Thoracic aorta (tissue), 2 donors: ENCODE measurements around the gene CDCA7. TPM values are rescaled to one million over a fixed set of nuclear protein-coding genes. Genes with fewer than 3 reads are reported as not detected.

Experiments used
- ATAC-seq: fragments of 150-250 bp; one replicate; pipeline ENCODE4 v1.8.0; 2017; ENCODE audit warnings: low read depth; ENCODE audit not compliant: insufficient number of reproducible peaks, low FRiP score
- DNase-seq: peaks from one replicate; pipeline ENCODE4 v3.0.0-alpha.2; 2020; ENCODE audit warnings: low spot score
- H3K27ac ChIP-seq, 2 donors: fragments of 200-600 bp; sonication (generic); 1 replicate in 1 of 2; 2 replicates in 1 of 2; pipeline ENCODE4 v1.5.1; 2016; ENCODE audit warnings: mild to moderate bottlenecking in 2 of 2, moderate library complexity in 2 of 2
- H3K27me3 ChIP-seq: fragments of 200-600 bp; sonication (generic); replicated peaks from 2 replicates; pipeline ENCODE4 v1.6.0; 2016; ENCODE audit warnings: mild to moderate bottlenecking; ENCODE audit not compliant: insufficient read depth
- H3K36me3 ChIP-seq: fragments of 200-600 bp; sonication (generic); one replicate; pipeline ENCODE4 v1.5.1; 2016
- H3K4me1 ChIP-seq, 2 donors: fragments of 200-600 bp; sonication (generic); 1 replicate in 1 of 2; 2 replicates in 1 of 2; pipeline versions ENCODE4 v1.5.1 to v1.6.0; 2016; ENCODE audit warnings: low read depth in 2 of 2, mild to moderate bottlenecking in 1 of 2; ENCODE audit not compliant: control insufficient read depth in 1 of 2
- H3K4me3 ChIP-seq: fragments of 200-600 bp; sonication (generic); 2 replicates; pipeline ENCODE4 v1.5.1; 2016; ENCODE audit warnings: mild to moderate bottlenecking
- H3K9me3 ChIP-seq: fragments of 200-600 bp; sonication (generic); 2 replicates; pipeline ENCODE4 v1.5.1; 2016
- CTCF ChIP-seq: fragments of 200-600 bp; sonication (generic); IDR thresholded peaks from one replicate; pipeline ENCODE4 v1.5.1; 2019; ENCODE audit warnings: antibody characterized with exemption
- total RNA-seq, 2 donors: library from RNA; depleted of rRNA; stranded (reverse); fragments of >200 nt; gene quantifications; one replicate each; pipeline versions ENCODE4 v1.1.0 to v1.2.3, GENCODE V29; 2016

The CDCA7 gene
- total RNA-seq, 2 donors from 2014 or later = 4.9 TPM; not detected in 1

- Histone ChIP-seq H3K27me3 (no peaks in the 10 kb centered on the region), H3K4me1 (no peaks in the 10 kb centered on the region), H3K36me3 (no peaks in the 10 kb centered on the region), H3K27ac (no peak overlapping the region), H3K4me3 (no peak overlapping the region), H3K9me3 (peaks cover 12% of the 10 kb centered on the region)
- ATAC-seq (no peak), DNase-seq (no peak)
- no peak for TF ChIP-seq CTCF
These were observed 8.6 kb upstream of the CDCA7 start for GRCh38 chr2:173346035-173346434.

- no peak for DNase-seq
These were observed 7.1 kb upstream of the CDCA7 start for GRCh38 chr2:173347305-173348168.

GRCh38 chr2:173349287-173349686, 5.4 kb upstream of the CDCA7 start:
- H3K4me1 ChIP-seq = peaks cover 3 to 6% of the 10 kb centered on the region in 2 donors
- H3K27me3 ChIP-seq = no peaks in the 10 kb centered on the region
- H3K36me3 ChIP-seq = no peaks in the 10 kb centered on the region
- DNase-seq (no peak), ATAC-seq (no peak)
- peaks cover 12% of the 10 kb centered on the region for H3K9me3 ChIP-seq
- no peak for TF ChIP-seq CTCF
- H3K27ac ChIP-seq = no peak overlapping the region
- no peak overlapping the region for H3K4me3 ChIP-seq

More at GRCh38 chr2:173347305-173348168, 7.1 kb upstream of the CDCA7 start:
- ATAC-seq = no peak
- TF ChIP-seq CTCF = no peak
- Histone ChIP-seq H3K36me3 (no peaks in the 10 kb centered on the region), H3K4me3 (no peak overlapping the region), H3K9me3 (peaks cover 12% of the 10 kb centered on the region), H3K27ac (no peak overlapping the region), H3K27me3 (no peaks in the 10 kb centered on the region), H3K4me1 (no peaks in the 10 kb centered on the region)

GRCh38 chr2:173350383-173350782, 4.3 kb upstream of the CDCA7 start:
- Histone ChIP-seq H3K27ac (no peak overlapping the region), H3K36me3 (no peaks in the 10 kb centered on the region), H3K4me3 (no peak overlapping the region), H3K9me3 (peaks cover 12% of the 10 kb centered on the region), H3K27me3 (no peaks in the 10 kb centered on the region), H3K4me1 (peaks cover 9 to 12% of the 10 kb centered on the region in 2 donors)
- TF ChIP-seq CTCF = no peak
- ATAC-seq (no peak), DNase-seq (no peak)

GRCh38 chr2:173351879-173352278, 2.8 kb upstream of the CDCA7 start:
- TF ChIP-seq CTCF = no peak
- peaks cover 2% of the 10 kb centered on the region for H3K9me3 ChIP-seq
- H3K4me3 ChIP-seq = no peak overlapping the region
- H3K27ac ChIP-seq = no peak overlapping the region
- DNase-seq (no peak), ATAC-seq (no peak)
- H3K4me1 ChIP-seq = peaks cover 9 to 12% of the 10 kb centered on the region in 2 donors
- H3K36me3 ChIP-seq = no peaks in the 10 kb centered on the region
- H3K27me3 ChIP-seq = no peaks in the 10 kb centered on the region
